Motor neuron (in vitro differentiated cells): ENCODE results near the gene TOR1AIP2. TPM values are rescaled to one million over a fixed set of nuclear protein-coding genes. Genes with fewer than 3 reads are reported as not detected.
A peak's percentile ranks its signal among the peaks of the same experiment; 100 is the strongest.
"Not testable (repeated sequence)": the region's sequence is repeated elsewhere in the genome, so short reads cannot be mapped to it uniquely, and the experiment has no call there.

ENCODE experiments used
- ATAC-seq, 8 experiments: fragments of 200-7000 bp; cut with Tn5 transposase; replicated peaks in 6 of 8; 2 replicates each; pipeline ENCODE4 v1.8.0; 2021; ENCODE audit warnings: mild to moderate bottlenecking in 8 of 8, moderate library complexity in 8 of 8
- H3K27ac ChIP-seq, 2 donors: fragments of 250-450 bp; sonication (Bioruptor Pico); 2 replicates each; pipeline ENCODE4 v1.9.0; 2021; ENCODE audit warnings: antibody characterized with exemption in 2 of 2, mild to moderate bottlenecking in 2 of 2, moderate library complexity in 1 of 2
- H3K4me1 ChIP-seq, 2 donors: fragments of 250-450 bp; sonication (Bioruptor Pico); replicated peaks in 1 of 2; 2 replicates each; pipeline ENCODE4 v1.6.1; 2021; ENCODE audit warnings: antibody characterized with exemption in 2 of 2, mild to moderate bottlenecking in 2 of 2, moderate library complexity in 1 of 2
- H3K4me3 ChIP-seq, 5 donors: fragments of 250-450 bp; sonication (Bioruptor Pico); 2 replicates each; pipeline ENCODE4 v1.9.0; 2021; ENCODE audit warnings: antibody characterized with exemption in 5 of 5, mild to moderate bottlenecking in 5 of 5, moderate library complexity in 4 of 5
- WGBS, 10 experiments: fragments of 450-650 bp; shearing (Covaris generic); methylation state at CpG; one replicate each; pipeline ENCODE4 v1.0.0; 2022; 5-methylcytosine and 5-hydroxymethylcytosine counted together
- in situ Hi-C, 9 experiments: fragments of 400-800 bp; cut with MboI; loops; one replicate each; pipeline ENCODE4 v1.15.0; 2021; ENCODE audit warnings: low sequenced_read_pairs in 9 of 9, low pct_unique_long_range_greater_than_20kb in 2 of 9; ENCODE audit not compliant: unreplicated experiment in 9 of 9
- total RNA-seq, 8 experiments: library from RNA; unstranded; fragments of 300-600 nt; gene quantifications; 2 replicates each; pipeline versions ENCODE4 v1.2.3 to v1.2.4, GENCODE V29; 2022

The TOR1AIP2 gene
- total RNA-seq, 8 experiments from 2014 or later, result 37.3 to 88.3 (median 66.4) TPM

- Histone ChIP-seq H3K4me1 (peaks cover 14 to 18% of the 10 kb centered on the region in 2 donors), H3K4me3 (no peak overlapping the region), H3K27ac (no peak overlapping the region)
- WGBS, 10 experiments, result 65 to 100% (median 92%) methylated on average over 1 to 11 of the region's 11 CpGs; no CpG with 5 or more reads in 2 of the 10 experiments
- no peak for ATAC-seq
- in situ Hi-C loops, result loop anchor here in 6 of 9 experiments (5.0 to 25.0 kb wide), 3 partner anchors 93 to 101 kb away; no protein-coding TSS in a partner anchor
Observed at GRCh38 chr1:179807691-179808485, 69.7 kb downstream of the TOR1AIP2 start.

GRCh38 chr1:179807291-179807690, 70.3 kb downstream of the TOR1AIP2 start:
- 77 to 100% (median 88%) methylated on average over 1 to 6 of the region's 9 CpGs; no CpG with 5 or more reads in 4 of the 10 experiments for WGBS, 10 experiments
- Histone ChIP-seq H3K4me1 (peaks cover 14 to 18% of the 10 kb centered on the region in 2 donors), H3K27ac (no peak overlapping the region), H3K4me3 (no peak overlapping the region)
- ATAC-seq, result no peak
- in situ Hi-C loops, result loop anchor here in 6 of 9 experiments (5.0 to 25.0 kb wide), 3 partner anchors 92 to 100 kb away; no protein-coding TSS in a partner anchor

DNA sequence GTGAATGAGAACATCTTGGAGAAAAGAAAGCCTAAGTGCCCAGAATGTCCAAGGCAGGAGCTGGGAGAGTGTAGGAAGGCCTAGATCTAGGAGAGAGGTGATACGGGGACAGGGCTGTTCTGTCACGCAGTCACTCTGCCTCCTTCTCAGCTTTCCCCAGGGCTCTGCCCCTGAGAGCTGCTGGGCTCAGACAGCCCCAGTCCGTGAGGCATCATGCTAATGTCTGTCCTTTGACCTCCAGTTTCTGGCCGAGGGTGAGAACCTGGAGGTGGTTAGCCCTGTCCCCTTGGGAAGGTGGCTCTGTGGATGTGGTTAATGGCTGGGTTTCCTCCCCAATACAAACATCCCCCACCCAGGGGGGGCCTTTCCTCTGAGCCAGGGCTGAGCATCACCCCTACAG, 71.3 kb downstream of the TOR1AIP2 start:
- no peak overlapping the region for H3K27ac ChIP-seq
- WGBS, 10 experiments, result 14 to 80% (median 41%) methylated on average over 1 to 4 of the region's 4 CpGs; no CpG with 5 or more reads in 4 of the 10 experiments
- peaks cover 14 to 18% of the 10 kb centered on the region in 2 donors for H3K4me1 ChIP-seq
- in situ Hi-C loops, result loop anchor here in 6 of 9 experiments (5.0 to 25.0 kb wide), 3 partner anchors 92 to 99 kb away; no protein-coding TSS in a partner anchor
- ATAC-seq, result peak in 3 of 8 experiments; percentile 23 to 37 (median 31)
- H3K4me3 ChIP-seq, result no peak overlapping the region

GRCh38 chr1:179805291-179806195, 72.1 kb downstream of the TOR1AIP2 start:
- no peak overlapping the region for H3K4me3 ChIP-seq
- ATAC-seq, result peak in 4 of 8 experiments; percentile 20 to 64 (median 26)
- in situ Hi-C loops, result loop anchor here in 6 of 9 experiments (5.0 to 25.0 kb wide), 3 partner anchors 91 to 98 kb away; no protein-coding TSS in a partner anchor
- H3K4me1 ChIP-seq, result peaks cover 14 to 18% of the 10 kb centered on the region in 2 donors
- H3K27ac ChIP-seq, result no peak overlapping the region
- WGBS, 10 experiments, result 43 to 100% (median 88%) methylated on average over 2 to 19 of the region's 19 CpGs; no CpG with 5 or more reads in 3 of the 10 experiments

- peaks cover 12 to 13% of the 10 kb centered on the region in 2 donors for H3K4me1 ChIP-seq
- not testable (repeated sequence) for H3K4me3 ChIP-seq, H3K27ac ChIP-seq, ATAC-seq
- 33 to 100% (median 94%) methylated on average over 1 to 2 of the region's 2 CpGs; no CpG with 5 or more reads in 1 of the 10 experiments for WGBS, 10 experiments
- in situ Hi-C loops, result loop anchor here in 5 of 9 experiments (10.0 to 25.0 kb wide), 2 partner anchors 90 to 92 kb away; no protein-coding TSS in a partner anchor
Observed at GRCh38 chr1:179804417-179804816, 73.2 kb downstream of the TOR1AIP2 start.

GRCh38 chr1:179803918-179804317, 73.7 kb downstream of the TOR1AIP2 start:
- no peak overlapping the region for H3K4me3 ChIP-seq
- H3K27ac ChIP-seq, result no peak overlapping the region
- in situ Hi-C loops, result loop anchor here in 5 of 9 experiments (10.0 to 25.0 kb wide), 2 partner anchors 89 to 92 kb away; no protein-coding TSS in a partner anchor
- 100% methylated on average over 1 of the region's 1 CpG; no CpG with 5 or more reads in 9 of the 10 experiments for WGBS, 10 experiments
- peaks cover 12 to 13% of the 10 kb centered on the region in 2 donors for H3K4me1 ChIP-seq
- ATAC-seq, result peak in 2 of 8 experiments; percentile 41 to 59

- H3K4me3 ChIP-seq, result no peak overlapping the region
- peaks cover 12 to 13% of the 10 kb centered on the region in 2 donors for H3K4me1 ChIP-seq
- no peak overlapping the region for H3K27ac ChIP-seq
- in situ Hi-C loops, result loop anchor here in 5 of 9 experiments (10.0 to 25.0 kb wide), 2 partner anchors 88 to 91 kb away; no protein-coding TSS in a partner anchor
- 0 to 89% (median 81%) methylated on average over 1 to 5 of the region's 6 CpGs; no CpG with 5 or more reads in 3 of the 10 experiments for WGBS, 10 experiments
- ATAC-seq, result no peak
Observed at GRCh38 chr1:179803104-179803503, 74.5 kb downstream of the TOR1AIP2 start.

- Histone ChIP-seq H3K27ac (no peak overlapping the region), H3K4me3 (no peak overlapping the region), H3K4me1 (peaks cover 2% of the 10 kb centered on the region in 2 donors)
- no peak for ATAC-seq
- WGBS, 10 experiments, result 22 to 90% (median 83%) methylated on average over 1 to 4 of the region's 4 CpGs; no CpG with 5 or more reads in 3 of the 10 experiments
- in situ Hi-C loops, result loop anchor here in 5 of 9 experiments (10.0 to 25.0 kb wide), 2 partner anchors 86 to 88 kb away; no protein-coding TSS in a partner anchor
Observed at GRCh38 chr1:179800481-179800880, 77.1 kb downstream of the TOR1AIP2 start.

DNA sequence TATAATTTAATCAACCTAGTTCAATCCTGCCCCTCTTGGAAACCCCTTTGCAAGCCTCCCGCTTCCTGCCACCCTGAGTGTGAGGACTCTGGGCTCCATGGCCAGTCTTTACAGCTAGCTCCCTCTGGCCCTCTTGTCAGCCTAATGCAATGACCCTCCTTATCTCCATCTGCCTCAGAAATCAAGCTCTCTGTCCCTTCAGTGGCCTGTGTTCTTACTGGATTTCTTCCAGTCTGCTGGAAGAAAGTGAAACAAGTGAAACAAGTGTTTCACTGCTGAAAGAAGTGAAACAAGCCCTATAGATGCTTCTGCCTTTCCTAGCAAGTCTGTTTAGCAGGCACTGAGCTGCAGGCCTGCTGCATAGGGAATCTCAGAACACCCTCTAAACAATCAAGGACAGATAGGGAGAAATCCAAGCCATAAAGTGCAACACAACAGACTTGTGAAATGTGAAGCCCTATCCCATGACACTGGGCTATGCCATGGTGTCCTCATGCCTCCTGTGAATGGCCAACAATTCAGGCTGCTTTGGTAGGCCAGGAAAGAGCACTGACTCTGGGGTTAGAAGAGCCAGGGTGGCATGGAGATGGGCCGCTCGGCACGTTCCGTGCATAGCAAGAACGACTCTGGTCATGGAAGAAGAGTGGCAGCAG, 78.6 kb downstream of the TOR1AIP2 start:
- in situ Hi-C loops, result no loop called here
- no peak overlapping the region for H3K27ac ChIP-seq
- 33 to 94% (median 88%) methylated on average over 1 to 5 of the region's 6 CpGs; no CpG with 5 or more reads in 3 of the 10 experiments for WGBS, 10 experiments

DNA sequence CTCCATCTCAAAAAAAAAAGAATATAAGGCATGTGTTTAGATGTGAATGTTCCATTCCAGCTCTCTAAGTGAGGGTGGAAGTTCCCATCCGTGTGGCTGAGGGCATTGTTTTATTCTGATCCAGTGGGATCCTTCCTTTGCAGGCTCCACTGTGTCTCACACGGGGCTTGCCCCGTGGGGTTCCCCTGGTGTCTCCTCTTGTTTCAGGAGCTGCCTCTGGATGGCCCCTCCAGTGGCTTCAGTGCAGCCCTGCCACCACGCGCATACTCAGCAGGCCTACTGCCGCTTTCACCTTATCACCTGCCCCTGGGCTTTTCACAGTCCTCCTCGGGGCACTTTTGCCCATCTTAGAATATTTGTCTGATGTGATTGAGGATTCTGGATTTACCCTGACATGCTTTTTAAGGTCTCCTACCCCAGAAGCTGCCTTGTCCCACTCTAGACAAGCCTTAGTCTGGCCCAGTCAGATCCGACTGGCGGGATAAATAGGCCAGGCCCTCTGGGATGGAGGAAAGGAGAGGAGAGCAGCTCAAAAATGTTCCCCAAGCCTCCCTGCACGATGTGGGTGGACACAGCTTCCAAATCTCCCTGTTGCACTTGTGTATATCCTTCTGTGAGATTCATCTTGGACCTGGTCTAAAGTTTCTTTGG, 79.3 kb downstream of the TOR1AIP2 start:
- in situ Hi-C loops, result no loop called here
- no peak for ATAC-seq

More for the DNA sequence above, 78.6 kb downstream of the TOR1AIP2 start:
- Histone ChIP-seq H3K4me1 (peaks cover 0 to 11% of the 10 kb centered on the region in 2 donors), H3K4me3 (no peak overlapping the region)
- ATAC-seq, result no peak

DNA sequence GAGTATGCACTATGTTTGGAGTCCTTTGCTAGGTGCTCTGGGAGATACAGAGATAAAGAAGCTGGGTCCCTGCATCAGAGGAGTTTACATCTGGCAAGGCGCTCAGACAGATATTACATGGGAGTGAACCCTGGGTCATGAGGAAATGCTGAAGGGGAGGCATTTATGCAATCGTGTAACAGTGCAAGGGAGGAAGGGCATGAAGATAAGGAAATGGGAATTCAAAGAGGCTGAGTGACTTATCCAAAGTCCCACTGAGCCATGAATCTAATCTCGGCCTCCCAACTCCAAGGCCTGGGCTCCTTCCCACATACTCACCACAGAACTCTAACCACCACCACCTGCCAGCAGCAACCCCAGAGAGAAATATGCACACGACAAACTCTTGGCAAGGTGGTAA, 82.9 kb downstream of the TOR1AIP2 start:
- WGBS, 10 experiments, result 0 to 81% (median 65%) methylated on average over 1 to 4 of the region's 4 CpGs; no CpG with 5 or more reads in 1 of the 10 experiments
- Histone ChIP-seq H3K27ac (no peak overlapping the region), H3K4me1 (peaks cover 0 to 23% of the 10 kb centered on the region in 2 donors), H3K4me3 (no peak overlapping the region)
- ATAC-seq, result peak in 1 of 8 experiments; percentile 33
- in situ Hi-C loops, result no loop called here

More for the DNA sequence above, 79.3 kb downstream of the TOR1AIP2 start:
- Histone ChIP-seq H3K27ac (no peak overlapping the region), H3K4me3 (no peak overlapping the region), H3K4me1 (peaks cover 0 to 17% of the 10 kb centered on the region in 2 donors)
- WGBS, 10 experiments, result 25 to 90% (median 79%) methylated on average over 2 to 6 of the region's 10 CpGs; no CpG with 5 or more reads in 2 of the 10 experiments
